Effector CD8-positive, alpha-beta T cell (primary cell): Measurements from ENCODE around the gene TRRAP.
"Not testable (repeated sequence)": the region's sequence is repeated elsewhere in the genome, so short reads cannot be mapped to it uniquely, and the experiment has no call there.

Source experiments
- DNase-seq: peaks from one replicate; lab custom pipeline; 2025; lab: John Stamatoyannopoulos, UW
- total RNA-seq, 4 experiments: gene quantifications; one replicate each; lab custom pipeline; 2026; lab: John Stamatoyannopoulos, UW

The TRRAP gene
- total RNA-seq: 149 to 260 (median 184) reads per million in 4 experiments

GRCh38 chr7:98878365-98879197 is at the start of gene TRRAP:
TRRAP (plus strand) TSS chr7:98878532; CDS start chr7:98881151, 2,619 bp downstream.
- peak; percentile 59 for DNase-seq

GRCh38 chr7:98830972-98831548 is 47.3 kb upstream of the TRRAP start:
- DNase-seq: no peak

GRCh38 chr7:98831641-98832221 is 46.6 kb upstream of the TRRAP start:
- peak; percentile 15 for DNase-seq

GRCh38 chr7:98833022-98833421 is 45.3 kb upstream of the TRRAP start:
- DNase-seq: no peak

GRCh38 chr7:98834949-98835348 is 43.4 kb upstream of the TRRAP start:
- DNase-seq: no peak

GRCh38 chr7:98836811-98837629 is 41.3 kb upstream of the TRRAP start:
- DNase-seq: no peak

GRCh38 chr7:98837630-98837972 is 40.7 kb upstream of the TRRAP start:
- no peak for DNase-seq

- no peak for DNase-seq
Measured at GRCh38 chr7:98840096-98840495, 38.2 kb upstream of the TRRAP start.

- DNase-seq: no peak
Measured at GRCh38 chr7:98840722-98841121, 37.6 kb upstream of the TRRAP start.

GRCh38 chr7:98841179-98841997 is 36.9 kb upstream of the TRRAP start:
- DNase-seq: peak; percentile 64

- not testable (repeated sequence) for DNase-seq
Measured at GRCh38 chr7:98842552-98842951, 35.8 kb upstream of the TRRAP start.

GRCh38 chr7:98848918-98849317 is 29.4 kb upstream of the TRRAP start:
- no peak for DNase-seq

- DNase-seq: no peak
Measured at GRCh38 chr7:98852826-98853225, 25.5 kb upstream of the TRRAP start.

GRCh38 chr7:98855610-98856422 is 22.5 kb upstream of the TRRAP start:
- DNase-seq: no peak

GRCh38 chr7:98860071-98860470 is 18.3 kb upstream of the TRRAP start:
- no peak for DNase-seq

GRCh38 chr7:98862203-98862602 is 16.1 kb upstream of the TRRAP start:
- no peak for DNase-seq

GRCh38 chr7:98862716-98863420 is 15.5 kb upstream of the TRRAP start:
- no peak for DNase-seq

GRCh38 chr7:98863601-98864000 is 14.7 kb upstream of the TRRAP start:
- DNase-seq: no peak

GRCh38 chr7:98864731-98865453 is 13.4 kb upstream of the TRRAP start:
- DNase-seq: no peak
